AG04449 (cell line): Measurements from ENCODE around the gene DPF3.

Experiments
- CTCF ChIA-PET: fragments of 350-600 bp; formaldehyde crosslinking; extraction: SDS; loops from one replicate; lab custom pipeline; 2021; ENCODE audit warnings: antibody characterized with exemption; lab: Yijun Ruan, JAX
- POLR2A ChIA-PET: fragments of 400-600, 350-600 bp; formaldehyde crosslinking; extraction: SDS; loops from one replicate; lab custom pipeline; 2020; ENCODE audit warnings: antibody characterized with exemption, inconsistent platforms; lab: Yijun Ruan, JAX
- DNase-seq: peaks from one replicate; pipeline ENCODE4 v3.0.0-alpha.2; 2010; ENCODE audit warnings: low read depth, low spot score
- H3K4me3 ChIP-seq: 2 replicates; pipeline ENCODE4 v1.5.1; 2011; ENCODE audit warnings: low read depth, mild to moderate bottlenecking, control low read depth, low read length
- CTCF ChIP-seq: IDR thresholded peaks from one replicate; pipeline ENCODE4 v1.5.1; 2011; ENCODE audit warnings: mild to moderate bottlenecking, moderate library complexity, low read length, control low read depth, inconsistent platforms; ENCODE audit not compliant: insufficient read depth; ENCODE audit errors: missing control alignments

Gene DPF3

DNA sequence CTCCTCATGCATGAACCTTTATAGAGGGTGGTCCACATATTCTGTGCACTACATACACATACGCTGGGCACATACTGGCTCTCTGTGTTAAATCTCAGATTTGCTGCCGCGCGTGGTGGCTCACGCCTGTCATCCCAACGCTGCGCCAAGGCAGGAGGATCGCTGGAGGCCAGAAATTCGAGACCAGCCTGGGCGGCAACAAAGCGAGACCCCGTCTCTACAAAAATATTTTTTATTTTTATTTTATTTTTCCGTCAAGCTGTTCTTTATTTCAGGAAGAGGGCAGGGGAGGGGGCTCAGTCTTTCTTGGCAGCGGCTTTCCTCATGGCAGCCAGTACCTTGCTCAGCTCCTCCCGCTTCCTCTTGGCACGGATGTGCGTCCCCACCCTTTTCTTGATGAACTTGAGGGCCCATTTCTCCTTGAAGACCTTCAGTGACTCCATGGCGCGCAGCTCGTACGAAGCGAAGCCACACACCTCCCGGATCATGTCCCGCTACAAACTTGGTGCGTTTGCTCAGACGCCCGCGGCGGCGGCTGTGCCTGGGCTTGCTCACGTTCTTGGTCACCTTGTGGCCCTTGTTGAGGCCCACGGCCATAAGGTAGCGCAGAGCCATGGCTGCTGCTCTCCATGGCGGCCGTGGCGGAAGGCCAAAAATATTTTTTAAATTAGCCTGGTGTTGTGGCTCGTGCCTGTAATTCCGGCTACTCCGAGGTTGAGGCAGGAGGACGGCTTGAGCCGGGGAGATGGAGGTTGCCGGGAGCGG is 35.6 kb upstream of the DPF3 start:
- no peak overlapping the region for H3K4me3 ChIP-seq
- POLR2A ChIA-PET: interaction anchor here (0.6 kb wide), 1 partner anchor 43 kb away, joined by 3 read pairs; no protein-coding TSS in a partner anchor
- DNase-seq: no peak
- CTCF ChIA-PET: interaction anchor here (1.0 to 3.2 kb wide), 2 partner anchors 413 to 416 kb away, joined by 5 to 13 read pairs; no protein-coding TSS in a partner anchor
- no peak for TF ChIP-seq CTCF

DNA sequence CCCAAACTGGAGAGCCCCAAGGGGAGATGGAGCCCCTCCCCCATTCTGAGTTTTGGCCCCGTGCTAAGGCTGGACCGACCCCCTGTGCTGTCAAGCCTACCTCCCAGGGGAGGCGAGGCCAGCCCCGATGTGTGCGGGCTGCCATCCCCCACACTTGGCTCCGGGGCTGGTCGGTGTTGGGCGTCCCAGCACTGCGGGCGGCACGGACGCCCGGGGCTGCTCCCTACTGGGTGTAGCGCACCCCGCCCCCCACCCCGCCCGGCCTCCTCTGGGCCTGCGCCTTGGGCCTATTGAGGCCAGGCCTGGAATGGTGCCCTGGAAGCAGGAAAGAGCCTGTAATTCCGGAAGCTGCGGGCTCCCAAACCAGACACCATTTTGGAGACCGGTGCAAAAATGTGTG is 35.0 kb upstream of the DPF3 start:
- POLR2A ChIA-PET: no interaction called here
- TF ChIP-seq CTCF: no peak
- DNase-seq: no peak
- H3K4me3 ChIP-seq: no peak overlapping the region
- CTCF ChIA-PET: interaction anchor here (3.2 kb wide), 1 partner anchor 413 kb away, joined by 13 read pairs; no protein-coding TSS in a partner anchor

GRCh38 chr14:72926292-72927028 is 32.6 kb upstream of the DPF3 start, which contains the start of gene DCAF4:
Gene DCAF4 (plus strand): TSS chr14:72926464. CDS start chr14:72937979, 11,515 bp downstream.
- no peak for TF ChIP-seq CTCF

DNA sequence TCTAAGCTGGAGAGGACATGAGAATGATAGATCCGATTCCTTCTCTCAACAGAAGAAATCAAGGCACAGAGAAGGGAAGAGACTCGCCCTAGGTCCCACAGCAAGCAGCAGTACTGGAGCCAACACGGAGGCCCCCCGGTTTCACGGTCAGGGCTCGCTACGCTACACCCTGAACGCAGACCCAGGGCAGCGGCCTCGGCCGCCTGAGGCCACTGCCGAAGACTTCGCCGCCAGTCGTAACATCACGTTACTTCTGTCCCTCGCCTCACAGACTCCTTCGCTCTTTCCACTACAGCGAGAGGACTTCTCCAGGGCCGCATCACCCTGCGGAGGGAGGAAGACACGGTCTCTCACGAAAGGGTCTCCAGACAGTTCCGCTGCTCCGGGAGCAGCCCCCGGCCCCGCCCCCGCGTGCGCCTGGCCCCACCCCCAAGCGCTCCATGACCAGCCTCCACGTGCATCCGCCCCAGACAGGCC is 32.0 kb upstream of the DPF3 start:
- ChIA-PET POLR2A (no interaction called here), CTCF (interaction anchor here (1.1 to 4.4 kb wide), 3 partner anchors 22 to 412 kb away, joined by 7 to 38 read pairs (median 7); no protein-coding TSS in a partner anchor)
- DNase-seq: no peak
- no peak for TF ChIP-seq CTCF
- H3K4me3 ChIP-seq: peak overlapping the region; percentile 95

More at GRCh38 chr14:72926292-72927028, 32.6 kb upstream of the DPF3 start, which contains the start of gene DCAF4:
- CTCF ChIA-PET: interaction anchor here (1.7 to 4.4 kb wide), 3 partner anchors 21 to 410 kb away, joined by 5 to 38 read pairs (median 13); no protein-coding TSS in a partner anchor
- DNase-seq: peak; percentile 89
- peak within 1 kb of the TSS; percentile 95 for H3K4me3 ChIP-seq
- POLR2A ChIA-PET: no interaction called here

DNA sequence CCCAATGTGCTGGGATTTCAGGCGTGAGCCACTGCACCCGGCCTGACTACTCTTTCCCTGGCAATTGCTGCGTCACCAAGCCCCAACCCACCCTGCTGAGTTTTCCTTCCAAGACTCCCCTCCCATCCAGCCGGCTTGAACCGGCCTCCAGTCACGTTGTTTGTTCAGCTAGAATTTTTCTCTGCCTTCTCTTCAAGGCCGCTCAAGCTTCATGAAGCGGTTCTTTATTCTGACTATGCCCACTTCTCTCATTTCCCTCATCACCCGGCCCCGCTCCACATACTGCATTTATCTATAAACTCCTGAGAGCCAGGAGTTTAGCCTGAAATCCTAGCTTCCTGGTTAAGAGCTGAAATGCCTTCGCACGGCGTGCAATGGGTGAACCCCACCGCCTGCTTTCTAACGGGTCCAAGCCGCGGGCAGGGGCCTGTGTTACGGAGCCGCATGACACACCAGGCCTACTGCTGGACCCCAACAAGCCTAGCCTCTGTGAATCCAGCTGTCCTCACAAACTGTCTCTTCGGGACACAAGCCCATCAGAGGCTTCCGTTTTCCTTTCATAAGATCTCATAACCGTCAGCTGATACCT is 31.4 kb upstream of the DPF3 start:
- POLR2A ChIA-PET: interaction anchor here (0.5 kb wide), 1 partner anchor 17 kb away, joined by 3 read pairs; no protein-coding TSS in a partner anchor
- DNase-seq: no peak
- no peak for TF ChIP-seq CTCF
- peak overlapping the region; percentile 95; the same call in 1 of the 2 replicates for H3K4me3 ChIP-seq
- CTCF ChIA-PET: interaction anchor here (1.1 to 4.4 kb wide), 4 partner anchors 16 to 411 kb away, joined by 4 to 38 read pairs (median 7); no protein-coding TSS in a partner anchor
